IMR-90 (cell line): ENCODE measurements around the gene MTCP1. TPM values are rescaled to one million over a fixed set of nuclear protein-coding genes. Genes with fewer than 3 reads are reported as not detected.

ENCODE experiments used
- ATAC-seq: fragments of 200-7000 bp; cut with Tn5 transposase; 2 replicates; pipeline ENCODE4 v1.9.1; 2020; ENCODE audit warnings: low read depth, mild to moderate bottlenecking, moderate library complexity
- BruUV-seq: library from RNA; stranded (reverse); fragments of 400-500 nt; replicated peaks from 2 replicates; lab custom pipeline; 2021; lab: Mats Ljungman, UMichigan
- CTCF ChIA-PET: fragments of 300-600 bp; formaldehyde crosslinking; extraction: SDS; loops from one replicate; lab custom pipeline; 2021; ENCODE audit warnings: antibody characterized with exemption; lab: Yijun Ruan, JAX
- POLR2A ChIA-PET: fragments of 300-600 bp; sonication (Branson Sonifier 250); formaldehyde crosslinking; loops from one replicate; lab custom pipeline; 2022; ENCODE audit warnings: antibody characterized with exemption; ENCODE audit not compliant: unreplicated experiment; lab: Charles Lee
- DNase-seq: peaks from one replicate; pipeline ENCODE4 v3.0.0; 2013
- H2AFZ ChIP-seq: replicated peaks from 2 replicates; pipeline ENCODE3; 2013; ENCODE audit warnings: low read length, mild to moderate bottlenecking; ENCODE audit not compliant: poor library complexity
- H2AK5ac ChIP-seq: 2 replicates; pipeline ENCODE4 v1.6.1; 2013; ENCODE audit warnings: low read depth, low read length, inconsistent platforms
- H2AK9ac ChIP-seq: replicated peaks from 2 replicates; pipeline ENCODE3; 2013; ENCODE audit warnings: mild to moderate bottlenecking, low read depth, low read length, moderate library complexity; ENCODE audit not compliant: poor library complexity
- H2BK120ac ChIP-seq: 2 replicates; pipeline ENCODE4 v1.6.1; 2013; ENCODE audit warnings: low read depth, low read length, inconsistent platforms
- H2BK15ac ChIP-seq: 3 replicates; pipeline ENCODE4 v1.6.1; 2013; ENCODE audit warnings: low read depth, low read length, inconsistent platforms
- H2BK20ac ChIP-seq: 2 replicates; pipeline ENCODE4 v1.6.1; 2013; ENCODE audit warnings: low read depth, mild to moderate bottlenecking, inconsistent platforms, low read length, moderate library complexity
- H2BK5ac ChIP-seq: 2 replicates; pipeline ENCODE4 v1.6.1; 2013; ENCODE audit warnings: mild to moderate bottlenecking, low read depth, low read length, inconsistent platforms; ENCODE audit not compliant: poor library complexity, severe bottlenecking
- H3K14ac ChIP-seq: replicated peaks from 2 replicates; pipeline ENCODE4 v1.6.1; 2013; ENCODE audit warnings: low read depth, low read length, inconsistent platforms
- H3K18ac ChIP-seq: 2 replicates; pipeline ENCODE4 v1.6.1; 2013; ENCODE audit warnings: low read depth, low read length, control low read depth
- H3K23ac ChIP-seq: 2 replicates; pipeline ENCODE4 v1.6.1; 2013; ENCODE audit warnings: low read depth, low read length, inconsistent platforms
- H3K27ac ChIP-seq: 2 replicates; pipeline ENCODE4 v1.5.1; 2013; ENCODE audit warnings: mild to moderate bottlenecking, control low read depth, low read length; ENCODE audit not compliant: insufficient read depth
- H3K27me3 ChIP-seq: 2 replicates; pipeline ENCODE4 v1.6.1; 2013; ENCODE audit warnings: low read length; ENCODE audit not compliant: control insufficient read depth, insufficient read depth
- H3K36me3 ChIP-seq: 2 replicates; pipeline ENCODE4 v1.6.1; 2013; ENCODE audit warnings: low read length, mixed read lengths; ENCODE audit not compliant: control insufficient read depth, insufficient read depth
- H3K4ac ChIP-seq: 2 replicates; pipeline ENCODE4 v1.6.1; 2013; ENCODE audit warnings: low read depth, low read length, inconsistent platforms
- H3K4me1 ChIP-seq: 2 replicates; pipeline ENCODE4 v1.6.1; 2013; ENCODE audit warnings: low read length, mixed read lengths; ENCODE audit not compliant: control insufficient read depth, insufficient read depth
- H3K4me2 ChIP-seq: 2 replicates; pipeline ENCODE4 v1.6.1; 2013; ENCODE audit warnings: low read depth, mild to moderate bottlenecking, control low read depth, low read length, moderate library complexity
- H3K4me3 ChIP-seq: 2 replicates; pipeline ENCODE4 v1.5.1; 2013; ENCODE audit warnings: low read depth, mild to moderate bottlenecking, control low read depth, low read length, moderate library complexity; ENCODE audit not compliant: insufficient read depth
- H3K56ac ChIP-seq: 2 replicates; pipeline ENCODE4 v1.6.1; 2013; ENCODE audit warnings: low read length, inconsistent platforms; ENCODE audit not compliant: insufficient read depth; ENCODE audit errors: extremely low read depth
- H3K79me1 ChIP-seq, 2 experiments: 2 replicates each; pipeline ENCODE4 v1.6.1; 2013; ENCODE audit warnings: low read length in 2 of 2, inconsistent platforms in 1 of 2, low read depth in 1 of 2
- H3K9ac ChIP-seq: 2 replicates; pipeline ENCODE4 v1.6.1; 2013; ENCODE audit warnings: low read depth, low read length, control low read depth
- H3K9me1 ChIP-seq: 2 replicates; pipeline ENCODE4 v1.6.1; 2013; ENCODE audit warnings: low read length, inconsistent platforms; ENCODE audit not compliant: insufficient read depth
- H3K9me3 ChIP-seq: 2 replicates; pipeline ENCODE4 v1.6.1; 2013; ENCODE audit warnings: low read length; ENCODE audit not compliant: control insufficient read depth, insufficient read depth
- H4K20me1 ChIP-seq: 2 replicates; pipeline ENCODE4 v1.6.1; 2013; ENCODE audit warnings: low read length, inconsistent platforms; ENCODE audit not compliant: insufficient read depth
- H4K5ac ChIP-seq: 2 replicates; pipeline ENCODE4 v1.6.1; 2013; ENCODE audit warnings: mild to moderate bottlenecking, low read depth, low read length, control low read depth
- H4K8ac ChIP-seq, 2 experiments: 2 replicates each; pipeline ENCODE4 v1.6.1; 2013; ENCODE audit warnings: low read depth in 2 of 2, low read length in 2 of 2, control low read depth in 1 of 2, inconsistent platforms in 1 of 2
- H4K91ac ChIP-seq: 2 replicates; pipeline ENCODE4 v1.6.1; 2013; ENCODE audit warnings: low read depth, low read length, inconsistent platforms; ENCODE audit not compliant: insufficient read depth
- BHLHE40 ChIP-seq: fragments of 150-350 bp; IDR thresholded peaks from 2 replicates; pipeline ENCODE4 v1.6.1; 2016; ENCODE audit warnings: mild to moderate bottlenecking, low read depth, low read length
- CEBPB ChIP-seq: IDR thresholded peaks from 2 replicates; pipeline ENCODE4 v1.6.1; 2012; ENCODE audit warnings: low read depth, low read length, improper control_type of control experiment
- CHD1 ChIP-seq: IDR thresholded peaks from 2 replicates; pipeline ENCODE4 v1.6.1; 2012; ENCODE audit warnings: low read depth, low read length, improper control_type of control experiment
- FOS ChIP-seq: fragments of 150-350 bp; IDR thresholded peaks from 2 replicates; pipeline ENCODE4 v1.6.1; 2016; ENCODE audit warnings: low read depth, low read length
- MAFK ChIP-seq: IDR thresholded peaks from 2 replicates; pipeline ENCODE4 v1.6.1; 2012; ENCODE audit warnings: low read depth, low read length, improper control_type of control experiment
- MAZ ChIP-seq: IDR thresholded peaks from 2 replicates; pipeline ENCODE4 v1.6.1; 2012; ENCODE audit warnings: low read depth, mild to moderate bottlenecking, low read length, improper control_type of control experiment, moderate library complexity, borderline replicate concordance
- MXI1 ChIP-seq: IDR thresholded peaks from 2 replicates; pipeline ENCODE4 v1.6.1; 2012; ENCODE audit warnings: low read depth, mild to moderate bottlenecking, low read length, moderate library complexity, borderline replicate concordance
- NFE2L2 ChIP-seq: fragments of 150-350 bp; IDR thresholded peaks from 2 replicates; pipeline ENCODE4 v1.6.1; 2016; ENCODE audit warnings: low read depth, mild to moderate bottlenecking, low read length
- POLR2A ChIP-seq: IDR thresholded peaks from 2 replicates; pipeline ENCODE4 v1.6.1; 2012; ENCODE audit warnings: mild to moderate bottlenecking, low read depth, low read length
- RAD21 ChIP-seq: IDR thresholded peaks from 2 replicates; pipeline ENCODE4 v1.6.1; 2012; ENCODE audit warnings: low read length, improper control_type of control experiment
- RCOR1 ChIP-seq: IDR thresholded peaks from 2 replicates; pipeline ENCODE4 v1.6.1; 2012; ENCODE audit warnings: mild to moderate bottlenecking, low read length, improper control_type of control experiment; ENCODE audit not compliant: insufficient replicate concordance
- RFX5 ChIP-seq: IDR thresholded peaks from 2 replicates; pipeline ENCODE4 v1.8.0; 2012; ENCODE audit warnings: low read depth, mild to moderate bottlenecking, low read length, moderate library complexity
- SMC3 ChIP-seq: fragments of 150-350 bp; IDR thresholded peaks from 2 replicates; pipeline ENCODE4 v1.6.1; 2016; ENCODE audit warnings: low read depth, mild to moderate bottlenecking, antibody characterized with exemption, low read length, moderate library complexity
- WGBS, 2 experiments: methylation state at CpG; one replicate each; pipeline versions ENCODE4 v1.1.5 to v1.1.7; 2013; ENCODE audit warnings: missing lambda C conversion rate in 2 of 2; ENCODE audit not compliant: insufficient read length in 1 of 2; ENCODE audit errors: extremely low coverage in 2 of 2; 5-methylcytosine and 5-hydroxymethylcytosine counted together
- dilution Hi-C: fragments of 300-500 bp; cut with HindIII; formaldehyde crosslinking; loops from one replicate; pipeline ENCODE4 v1.14.3; 2018; ENCODE audit warnings: low sequenced_read_pairs; ENCODE audit not compliant: unreplicated experiment
- in situ Hi-C: fragments of 300-500 bp; cut with MboI; formaldehyde crosslinking; loops from 3 replicates; pipeline ENCODE4 v1.14.3; 2019; ENCODE audit warnings: low sequenced_read_pairs, inconsistent platforms, mixed read lengths
- intact Hi-C: fragments of 100-400 bp; cut with micrococcal nuclease; formaldehyde crosslinking; loops from 2 replicates; pipeline ENCODE4 v1.10.0; 2022
- polyA plus RNA-seq, 3 experiments: library from polyadenylated mRNA; depleted of rRNA; stranded (reverse); fragments of >200 nt; gene quantifications; 2 replicates each; pipeline ENCODE4 v1.2.3, GENCODE V29; 2012; ENCODE audit warnings: low replicate concordance in 1 of 3
- total RNA-seq: library from RNA; depleted of rRNA; stranded (reverse); fragments of >200 nt; gene quantifications from 2 replicates; pipeline ENCODE4 v1.2.3, GENCODE V29; 2012
- TF ChIP-seq, protein P1 (sequence below): fragments of 150-350 bp; IDR thresholded peaks from 2 replicates; pipeline ENCODE4 v1.6.1; 2017; ENCODE audit warnings: mild to moderate bottlenecking, antibody characterized with exemption, low read length, low read depth
- TF ChIP-seq, protein P2 (sequence below): fragments of 150-350 bp; IDR thresholded peaks from 2 replicates; pipeline ENCODE4 v1.6.1; 2016; ENCODE audit warnings: low read depth, mild to moderate bottlenecking, low read length, moderate library complexity, borderline replicate concordance
- TF ChIP-seq, protein P3 (sequence below): conservative IDR thresholded peaks from 2 replicates; pipeline ENCODE4 v1.5.1; 2012; ENCODE audit warnings: mild to moderate bottlenecking, low read depth, low read length, improper control_type of control experiment

Gene MTCP1
- total and polyA plus RNA-seq, 2 of the 4 experiments (the other 2 are of a cell fraction), result 0.54 to 4.2 TPM

- ChIA-PET CTCF (no interaction called here), POLR2A (no interaction called here)
- no peak overlapping the region for H2AK5ac ChIP-seq
- no peaks in the 10 kb centered on the region for H4K20me1 ChIP-seq
- TF ChIP-seq FOS (no peak), MAZ (no peak), RFX5 (no peak), NFE2L2 (no peak), CEBPB (no peak), RAD21 (no peak), SMC3 (no peak), RCOR1 (no peak), CHD1 (no peak), MXI1 (no peak), BHLHE40 (no peak), MAFK (no peak), POLR2A (no peak)
- TF ChIP-seq, protein P1, sequence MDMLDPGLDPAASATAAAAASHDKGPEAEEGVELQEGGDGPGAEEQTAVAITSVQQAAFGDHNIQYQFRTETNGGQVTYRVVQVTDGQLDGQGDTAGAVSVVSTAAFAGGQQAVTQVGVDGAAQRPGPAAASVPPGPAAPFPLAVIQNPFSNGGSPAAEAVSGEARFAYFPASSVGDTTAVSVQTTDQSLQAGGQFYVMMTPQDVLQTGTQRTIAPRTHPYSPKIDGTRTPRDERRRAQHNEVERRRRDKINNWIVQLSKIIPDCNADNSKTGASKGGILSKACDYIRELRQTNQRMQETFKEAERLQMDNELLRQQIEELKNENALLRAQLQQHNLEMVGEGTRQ, result no peak
- TF ChIP-seq, protein P2, sequence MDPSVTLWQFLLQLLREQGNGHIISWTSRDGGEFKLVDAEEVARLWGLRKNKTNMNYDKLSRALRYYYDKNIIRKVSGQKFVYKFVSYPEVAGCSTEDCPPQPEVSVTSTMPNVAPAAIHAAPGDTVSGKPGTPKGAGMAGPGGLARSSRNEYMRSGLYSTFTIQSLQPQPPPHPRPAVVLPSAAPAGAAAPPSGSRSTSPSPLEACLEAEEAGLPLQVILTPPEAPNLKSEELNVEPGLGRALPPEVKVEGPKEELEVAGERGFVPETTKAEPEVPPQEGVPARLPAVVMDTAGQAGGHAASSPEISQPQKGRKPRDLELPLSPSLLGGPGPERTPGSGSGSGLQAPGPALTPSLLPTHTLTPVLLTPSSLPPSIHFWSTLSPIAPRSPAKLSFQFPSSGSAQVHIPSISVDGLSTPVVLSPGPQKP, result no peak
- TF ChIP-seq, protein P3, sequence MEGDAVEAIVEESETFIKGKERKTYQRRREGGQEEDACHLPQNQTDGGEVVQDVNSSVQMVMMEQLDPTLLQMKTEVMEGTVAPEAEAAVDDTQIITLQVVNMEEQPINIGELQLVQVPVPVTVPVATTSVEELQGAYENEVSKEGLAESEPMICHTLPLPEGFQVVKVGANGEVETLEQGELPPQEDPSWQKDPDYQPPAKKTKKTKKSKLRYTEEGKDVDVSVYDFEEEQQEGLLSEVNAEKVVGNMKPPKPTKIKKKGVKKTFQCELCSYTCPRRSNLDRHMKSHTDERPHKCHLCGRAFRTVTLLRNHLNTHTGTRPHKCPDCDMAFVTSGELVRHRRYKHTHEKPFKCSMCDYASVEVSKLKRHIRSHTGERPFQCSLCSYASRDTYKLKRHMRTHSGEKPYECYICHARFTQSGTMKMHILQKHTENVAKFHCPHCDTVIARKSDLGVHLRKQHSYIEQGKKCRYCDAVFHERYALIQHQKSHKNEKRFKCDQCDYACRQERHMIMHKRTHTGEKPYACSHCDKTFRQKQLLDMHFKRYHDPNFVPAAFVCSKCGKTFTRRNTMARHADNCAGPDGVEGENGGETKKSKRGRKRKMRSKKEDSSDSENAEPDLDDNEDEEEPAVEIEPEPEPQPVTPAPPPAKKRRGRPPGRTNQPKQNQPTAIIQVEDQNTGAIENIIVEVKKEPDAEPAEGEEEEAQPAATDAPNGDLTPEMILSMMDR, result no peak
- H2BK5ac ChIP-seq, result no peak overlapping the region
- in situ Hi-C loops, result no loop called here
- H4K8ac ChIP-seq, result no peak overlapping the region
- H2BK20ac ChIP-seq, result no peak overlapping the region
- H3K18ac ChIP-seq, result no peak overlapping the region
- H3K27me3 ChIP-seq, result no peaks in the 10 kb centered on the region
- no peak overlapping the region for H2BK120ac ChIP-seq
- H3K79me1 ChIP-seq, result no peaks in the 10 kb centered on the region
- H4K5ac ChIP-seq, result no peak overlapping the region
- H2AFZ ChIP-seq, result no peak overlapping the region
- no peak overlapping the region for H4K91ac ChIP-seq
- ATAC-seq (no peak), DNase-seq (no peak)
- H3K23ac ChIP-seq, result no peak overlapping the region
- H3K4ac ChIP-seq, result no peak overlapping the region
- H2BK15ac ChIP-seq, result no peak overlapping the region
- no peaks in the 10 kb centered on the region for H3K9me1 ChIP-seq
- intact Hi-C loops, result no loop called here
- H3K4me2 ChIP-seq, result no peak overlapping the region
- H3K14ac ChIP-seq, result no peak overlapping the region
- no peak overlapping the region for H3K9ac ChIP-seq
- H3K9me3 ChIP-seq, result no peaks in the 10 kb centered on the region
- dilution Hi-C loops, result no loop called here
- no peak overlapping the region for H3K27ac ChIP-seq
- H3K4me1 ChIP-seq, result no peaks in the 10 kb centered on the region
- no TSS peak for BruUV-seq
- no peak overlapping the region for H2AK9ac ChIP-seq
- no peak overlapping the region for H3K56ac ChIP-seq
- no peaks in the 10 kb centered on the region for H3K36me3 ChIP-seq
- no CpG with 5 or more reads among the region's 5 CpGs for WGBS, 2 experiments
- H3K4me3 ChIP-seq, result no peak overlapping the region
Measured at GRCh38 chrX:155046811-155047528, 24.0 kb downstream of the MTCP1 start.
